Parathyroid adenoma (tissue), 2 donors: ENCODE results near the gene SS18L1.

Experiments used
- H2AFZ ChIP-seq: fragments of 300-600 bp; sonication (generic); one replicate; pipeline ENCODE4 v1.7.0; 2017; ENCODE audit warnings: antibody characterized with exemption, mild to moderate bottlenecking
- H3K27ac ChIP-seq: fragments of 300-600 bp; sonication (generic); one replicate; pipeline ENCODE4 v1.7.0; 2017
- H3K27me3 ChIP-seq: fragments of 300-600 bp; sonication (generic); one replicate; pipeline ENCODE4 v1.7.0; 2017; ENCODE audit warnings: low read length; ENCODE audit not compliant: control insufficient read depth, insufficient read depth
- H3K36me3 ChIP-seq: fragments of 300-600 bp; sonication (generic); one replicate; pipeline ENCODE4 v1.7.0; 2017; ENCODE audit warnings: low read length; ENCODE audit not compliant: control insufficient read depth, insufficient read depth
- H3K4me1 ChIP-seq: fragments of 300-600 bp; sonication (generic); one replicate; pipeline ENCODE4 v1.7.0; 2017; ENCODE audit warnings: control low read depth
- H3K4me2 ChIP-seq: fragments of 300-600 bp; sonication (generic); one replicate; pipeline ENCODE4 v1.7.0; 2017; ENCODE audit warnings: low read length
- H3K4me3 ChIP-seq: fragments of 300-600 bp; sonication (generic); one replicate; pipeline ENCODE4 v1.7.0; 2017; ENCODE audit warnings: low read depth, low read length
- H3K79me2 ChIP-seq: fragments of 300-600 bp; sonication (generic); one replicate; pipeline ENCODE4 v1.7.0; 2017; ENCODE audit warnings: control low read depth
- H3K9ac ChIP-seq: fragments of 300-600 bp; sonication (generic); one replicate; pipeline ENCODE4 v1.7.0; 2017; ENCODE audit warnings: mild to moderate bottlenecking
- H3K9me3 ChIP-seq: fragments of 300-600 bp; sonication (generic); one replicate; pipeline ENCODE4 v1.7.0; 2017; ENCODE audit warnings: low read length; ENCODE audit not compliant: control insufficient read depth
- CTCF ChIP-seq: fragments of 300-600 bp; sonication (generic); IDR thresholded peaks from one replicate; pipeline ENCODE4 v1.7.0; 2017; ENCODE audit warnings: antibody characterized with exemption, mild to moderate bottlenecking
- donor health status: primary hyperparathyroidism.

Gene SS18L1

GRCh38 chr20:62117362-62117646, 26.3 kb upstream of the SS18L1 start:
- Histone ChIP-seq H3K9me3 (no peaks in the 10 kb centered on the region), H3K4me1 (no peaks in the 10 kb centered on the region), H3K79me2 (no peaks in the 10 kb centered on the region), H3K27ac (no peak overlapping the region), H3K9ac (no peak overlapping the region), H2AFZ (no peak overlapping the region), H3K36me3 (no peaks in the 10 kb centered on the region), H3K4me2 (no peak overlapping the region), H3K4me3 (no peak overlapping the region), H3K27me3 (no peaks in the 10 kb centered on the region)
- TF ChIP-seq CTCF = no peak

- no peak overlapping the region for H3K27ac ChIP-seq
- TF ChIP-seq CTCF = no peak
Observed at GRCh38 chr20:62117658-62118057, 25.9 kb upstream of the SS18L1 start.

GRCh38 chr20:62118113-62119043, 25.2 kb upstream of the SS18L1 start:
- H3K4me2 ChIP-seq = no peak overlapping the region
- H2AFZ ChIP-seq = no peak overlapping the region
- H3K4me1 ChIP-seq = peaks cover 1% of the 10 kb centered on the region
- no peak overlapping the region for H3K4me3 ChIP-seq
- TF ChIP-seq CTCF = no peak
- H3K79me2 ChIP-seq = no peaks in the 10 kb centered on the region
- no peaks in the 10 kb centered on the region for H3K9me3 ChIP-seq
- no peak overlapping the region for H3K9ac ChIP-seq
- H3K36me3 ChIP-seq = no peaks in the 10 kb centered on the region
- H3K27me3 ChIP-seq = no peaks in the 10 kb centered on the region
- H3K27ac ChIP-seq = no peak overlapping the region

More at GRCh38 chr20:62117658-62118057, 25.9 kb upstream of the SS18L1 start:
- Histone ChIP-seq H3K4me3 (no peak overlapping the region), H3K9ac (no peak overlapping the region), H3K79me2 (no peaks in the 10 kb centered on the region), H3K4me2 (no peak overlapping the region), H2AFZ (no peak overlapping the region), H3K4me1 (no peaks in the 10 kb centered on the region), H3K27me3 (no peaks in the 10 kb centered on the region), H3K9me3 (no peaks in the 10 kb centered on the region), H3K36me3 (no peaks in the 10 kb centered on the region)

- no peak overlapping the region for H3K4me3 ChIP-seq
- no peak overlapping the region for H2AFZ ChIP-seq
- no peak overlapping the region for H3K4me2 ChIP-seq
- no peak for TF ChIP-seq CTCF
- H3K79me2 ChIP-seq = peaks cover 4% of the 10 kb centered on the region
- no peak overlapping the region for H3K27ac ChIP-seq
- no peaks in the 10 kb centered on the region for H3K27me3 ChIP-seq
- H3K9ac ChIP-seq = no peak overlapping the region
- H3K9me3 ChIP-seq = no peaks in the 10 kb centered on the region
- no peaks in the 10 kb centered on the region for H3K36me3 ChIP-seq
- peaks cover 6% of the 10 kb centered on the region for H3K4me1 ChIP-seq
Observed at GRCh38 chr20:62119115-62119514, 24.5 kb upstream of the SS18L1 start.
